ENCODE data around the gene LAMTOR1.
A peak's percentile ranks its signal among the peaks of the same experiment; 100 is the strongest.

DNA sequence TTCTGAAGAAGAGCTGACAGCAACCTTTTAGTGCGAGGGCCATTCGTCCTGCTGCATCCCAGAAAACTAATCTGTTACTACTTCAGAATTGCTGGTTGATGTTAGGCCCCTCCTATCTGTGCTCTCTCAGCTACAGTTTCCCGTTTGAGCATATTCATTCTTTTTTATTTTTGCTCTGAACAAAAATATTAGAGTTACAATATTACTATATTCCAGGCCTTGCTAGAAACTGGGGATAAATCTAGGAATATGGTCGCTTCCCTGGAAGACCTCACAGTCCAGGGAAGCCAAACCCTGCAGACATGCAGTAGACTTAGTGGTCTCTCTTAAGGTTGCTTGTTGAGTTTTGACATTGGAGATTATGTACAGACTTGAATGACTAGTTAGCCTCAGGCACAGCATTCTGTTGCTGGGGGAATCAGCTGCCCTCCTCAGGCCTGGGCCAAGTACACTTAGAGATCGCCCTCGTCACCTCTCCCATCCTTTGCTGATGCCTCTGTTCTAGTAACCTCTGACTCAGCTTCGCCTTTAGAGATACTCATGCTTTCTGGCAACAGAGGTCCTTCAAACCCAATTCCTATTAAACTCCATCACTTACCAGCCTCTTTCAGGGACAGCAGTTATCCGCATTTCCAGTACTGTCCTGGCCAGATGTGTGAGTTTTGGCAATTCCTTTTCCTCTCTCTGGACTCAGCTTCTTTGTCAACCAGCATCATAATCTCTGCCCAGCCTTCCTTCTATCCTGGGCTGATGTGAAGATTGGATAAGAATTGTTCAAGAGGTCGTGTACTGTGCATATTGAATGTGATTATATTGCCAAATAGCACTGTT is 10.1 kb upstream of the LAMTOR1 start:
- peak in 1 of 3 donors; percentile 29 for TF ChIP-seq CTCF (IDR thresholded peaks at IDR 0.05)
- no peak for TF ChIP-seq POLR2AphosphoS5 (IDR thresholded peaks at IDR 0.05)

Data from breast epithelium (tissue), 3 donors.